Measurements from ENCODE around the gene ZC3HAV1L. TPM values are rescaled to one million over a fixed set of nuclear protein-coding genes. Genes with fewer than 3 reads are reported as not detected.
A peak's percentile ranks its signal among the peaks of the same experiment; 100 is the strongest.
"Not testable (repeated sequence)": the region's sequence is repeated elsewhere in the genome, so short reads cannot be mapped to it uniquely, and the experiment has no call there.

Gene ZC3HAV1L
- total and polyA plus RNA-seq, 2 experiments from 2014 or later, result 6.0 to 23.5 TPM

DNA sequence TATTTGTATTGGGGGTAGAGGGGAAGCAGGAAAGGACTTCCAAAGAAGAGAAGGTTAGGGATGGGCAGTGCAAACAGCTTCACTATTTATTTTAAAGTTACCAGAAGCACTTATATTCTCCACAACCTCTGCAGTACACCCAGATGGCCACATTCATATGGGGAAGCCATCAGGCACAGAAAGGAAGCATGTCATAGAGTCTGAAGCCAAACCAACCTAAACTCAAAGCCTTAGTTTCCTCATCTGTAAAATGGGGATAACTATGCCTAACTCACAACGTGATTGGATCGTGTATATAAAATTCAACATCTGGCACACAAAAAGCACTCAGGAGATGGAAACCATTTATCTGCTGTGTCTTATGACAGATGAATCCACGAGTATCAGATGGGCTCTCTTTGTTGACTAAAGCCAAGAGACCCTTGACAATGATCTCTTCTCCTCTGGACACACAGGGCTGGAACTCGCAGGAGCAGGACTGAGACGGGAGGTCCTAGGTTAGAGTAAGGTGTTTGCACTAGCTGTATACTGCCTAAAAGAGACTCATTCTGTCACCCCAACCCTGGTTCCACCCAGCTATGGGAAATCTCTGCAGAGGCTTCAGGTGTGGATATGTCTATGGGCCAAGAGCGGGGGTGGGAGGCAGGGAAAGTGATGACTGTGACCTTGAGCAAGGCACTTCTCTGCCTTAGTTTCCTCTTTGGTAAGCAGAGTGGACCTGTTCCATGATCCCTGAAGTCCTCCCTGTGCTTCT, 56.4 kb downstream of the ZC3HAV1L start:
- Histone ChIP-seq H3K9me3 (ENCODE audit: low read depth) (no peaks in the 10 kb centered on the region), H3K27me3 (no peaks in the 10 kb centered on the region), H3K36me3 (no peaks in the 10 kb centered on the region), H3K27ac (no peak overlapping the region), H3K4me3 (peak overlapping the region; percentile 78), H3K4me1 (ENCODE audit: low read depth) (peaks cover 23% of the 10 kb centered on the region)
- DNase-seq (ENCODE audit: low read depth in 1 of 2, low spot score in 1 of 2), result peak in 1 of 2 donors; percentile 27
- TF ChIP-seq, protein P1, sequence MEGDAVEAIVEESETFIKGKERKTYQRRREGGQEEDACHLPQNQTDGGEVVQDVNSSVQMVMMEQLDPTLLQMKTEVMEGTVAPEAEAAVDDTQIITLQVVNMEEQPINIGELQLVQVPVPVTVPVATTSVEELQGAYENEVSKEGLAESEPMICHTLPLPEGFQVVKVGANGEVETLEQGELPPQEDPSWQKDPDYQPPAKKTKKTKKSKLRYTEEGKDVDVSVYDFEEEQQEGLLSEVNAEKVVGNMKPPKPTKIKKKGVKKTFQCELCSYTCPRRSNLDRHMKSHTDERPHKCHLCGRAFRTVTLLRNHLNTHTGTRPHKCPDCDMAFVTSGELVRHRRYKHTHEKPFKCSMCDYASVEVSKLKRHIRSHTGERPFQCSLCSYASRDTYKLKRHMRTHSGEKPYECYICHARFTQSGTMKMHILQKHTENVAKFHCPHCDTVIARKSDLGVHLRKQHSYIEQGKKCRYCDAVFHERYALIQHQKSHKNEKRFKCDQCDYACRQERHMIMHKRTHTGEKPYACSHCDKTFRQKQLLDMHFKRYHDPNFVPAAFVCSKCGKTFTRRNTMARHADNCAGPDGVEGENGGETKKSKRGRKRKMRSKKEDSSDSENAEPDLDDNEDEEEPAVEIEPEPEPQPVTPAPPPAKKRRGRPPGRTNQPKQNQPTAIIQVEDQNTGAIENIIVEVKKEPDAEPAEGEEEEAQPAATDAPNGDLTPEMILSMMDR (IDR thresholded peaks at IDR 0.05; ENCODE audit: low read depth, low read length), result no peak

DNA sequence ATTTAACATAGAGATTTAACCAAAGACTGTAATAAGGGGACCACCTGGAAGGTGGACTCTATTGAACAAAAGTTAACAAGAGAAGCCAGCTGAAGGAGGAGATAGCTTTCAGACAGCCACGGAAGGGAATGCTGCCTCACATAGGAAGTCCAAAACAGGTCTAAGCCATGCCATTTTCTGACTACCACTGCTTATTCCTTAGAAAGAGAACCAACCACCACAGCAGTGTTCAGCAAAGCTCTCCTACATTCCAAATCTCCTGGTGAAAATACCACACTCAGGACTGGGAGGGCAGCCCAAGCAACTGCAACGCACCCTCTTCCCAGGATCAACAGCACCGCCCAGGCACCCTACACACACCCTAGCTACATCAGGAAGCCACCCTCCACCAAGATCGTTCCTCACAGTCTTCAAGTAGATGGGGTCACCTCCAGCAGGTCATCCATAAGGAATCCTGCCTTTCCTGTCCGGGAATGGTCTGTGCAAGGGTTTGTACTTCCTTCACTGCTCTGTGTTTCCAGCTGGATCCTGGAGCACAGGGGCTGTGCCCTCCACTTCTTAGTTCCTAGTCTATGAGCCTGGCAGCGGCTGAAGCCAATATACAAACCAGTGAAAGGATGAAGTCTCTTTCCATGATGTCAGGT, 57.2 kb downstream of the ZC3HAV1L start:
- no peak overlapping the region for H3K4me3 ChIP-seq
- peak in 1 of 2 donors; percentile 12 for DNase-seq (ENCODE audit: low read depth in 1 of 2, low spot score in 1 of 2)
- H3K27me3 ChIP-seq, result no peaks in the 10 kb centered on the region
- H3K4me1 ChIP-seq (ENCODE audit: low read depth), result peaks cover 23% of the 10 kb centered on the region
- H3K27ac ChIP-seq, result no peak overlapping the region
- no peaks in the 10 kb centered on the region for H3K36me3 ChIP-seq
- H3K9me3 ChIP-seq (ENCODE audit: low read depth), result no peaks in the 10 kb centered on the region
- TF ChIP-seq, protein P1 (IDR thresholded peaks at IDR 0.05; ENCODE audit: low read depth, low read length), result no peak

DNA sequence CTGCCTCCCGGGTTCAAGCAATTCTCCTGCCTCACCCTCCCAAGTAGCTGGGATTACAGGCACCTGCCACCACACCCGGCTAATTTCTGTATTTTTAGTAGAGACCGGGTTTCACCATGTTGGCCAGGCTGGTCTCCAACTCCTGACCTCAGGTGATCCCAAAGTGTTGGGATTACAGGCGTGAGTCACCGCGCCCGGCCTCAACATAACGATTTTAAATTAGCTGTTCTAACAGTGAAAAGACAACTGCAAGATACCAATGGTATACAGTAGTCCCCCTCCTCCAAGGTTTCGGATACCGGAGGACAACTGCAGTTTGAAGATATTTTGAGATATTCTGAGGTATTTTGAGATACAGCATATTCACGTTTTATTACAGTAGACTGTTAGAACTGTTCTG, 59.7 kb downstream of the ZC3HAV1L start:
- not testable (repeated sequence) for DNase-seq (ENCODE audit: low read depth in 1 of 2, low spot score in 1 of 2); H3K4me3 ChIP-seq; H3K27me3 ChIP-seq; H3K27ac ChIP-seq; H3K36me3 ChIP-seq; H3K9me3 ChIP-seq (ENCODE audit: low read depth)
- H3K4me1 ChIP-seq (ENCODE audit: low read depth), result peaks cover 23% of the 10 kb centered on the region

Other genes starting within 250 kb of the ZC3HAV1L start
- gene TMEM213, start 238.0 kb downstream of the ZC3HAV1L start, total RNA-seq, result not detected in 2 replicates
- gene TMEM213, start 238.0 kb downstream of the ZC3HAV1L start, polyA plus RNA-seq, result not detected in 2 replicates
- gene ATP6V0A4, start 237.8 kb downstream of the ZC3HAV1L start, total RNA-seq, result 0.28 TPM in 1 of 2 replicates, not detected in the other
- gene ATP6V0A4, start 237.8 kb downstream of the ZC3HAV1L start, polyA plus RNA-seq, result 0.39 TPM in 1 of 2 replicates, not detected in the other
- gene KIAA1549, start 54.7 kb downstream of the ZC3HAV1L start, total RNA-seq, result 8.8 and 13.6 TPM in 2 replicates
- 7.5 and 8.8 TPM in 2 replicates for gene KIAA1549, start 54.7 kb downstream of the ZC3HAV1L start, polyA plus RNA-seq
- 12.9 and 18.6 TPM in 2 replicates for gene ZC3HAV1, start 73.7 kb upstream of the ZC3HAV1L start, total RNA-seq
- gene ZC3HAV1, start 73.7 kb upstream of the ZC3HAV1L start, polyA plus RNA-seq, result 13.8 and 16.4 TPM in 2 replicates
- gene UBN2, start 195.2 kb upstream of the ZC3HAV1L start, total RNA-seq, result 5.7 and 11.2 TPM in 2 replicates
- 4.7 and 5.5 TPM in 2 replicates for gene UBN2, start 195.2 kb upstream of the ZC3HAV1L start, polyA plus RNA-seq

Measured in cardiac muscle cell (in vitro differentiated cells and primary cell).